DMS153 (cell line): ENCODE measurements around the gene F2RL2.
"Not testable (repeated sequence)": the region's sequence is repeated elsewhere in the genome, so short reads cannot be mapped to it uniquely, and the experiment has no call there.

Experiments
- DNase-seq: peaks from one replicate; lab custom pipeline; 2025; lab: John Stamatoyannopoulos, UW

Gene F2RL2

DNA sequence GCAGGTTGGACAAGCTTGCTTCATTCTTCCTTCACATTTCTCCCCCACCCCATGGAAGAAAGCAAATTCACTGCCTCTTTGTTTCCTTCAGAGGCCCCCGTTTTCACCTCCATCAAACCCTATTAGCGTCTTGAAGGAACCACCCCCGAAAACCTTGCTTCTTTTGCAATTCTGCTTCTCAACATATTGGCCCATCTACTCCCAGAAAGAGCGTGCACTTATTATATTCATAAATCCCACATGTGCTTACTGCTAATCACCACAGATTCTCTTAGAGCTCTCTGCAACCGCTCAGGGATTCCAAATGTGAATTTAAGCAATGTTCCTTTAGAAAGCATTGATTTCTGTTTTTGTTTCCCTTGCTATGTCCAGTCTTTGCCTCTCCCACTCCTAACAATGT is 1.1 kb downstream of the F2RL2 start:
- no peak for DNase-seq

DNA sequence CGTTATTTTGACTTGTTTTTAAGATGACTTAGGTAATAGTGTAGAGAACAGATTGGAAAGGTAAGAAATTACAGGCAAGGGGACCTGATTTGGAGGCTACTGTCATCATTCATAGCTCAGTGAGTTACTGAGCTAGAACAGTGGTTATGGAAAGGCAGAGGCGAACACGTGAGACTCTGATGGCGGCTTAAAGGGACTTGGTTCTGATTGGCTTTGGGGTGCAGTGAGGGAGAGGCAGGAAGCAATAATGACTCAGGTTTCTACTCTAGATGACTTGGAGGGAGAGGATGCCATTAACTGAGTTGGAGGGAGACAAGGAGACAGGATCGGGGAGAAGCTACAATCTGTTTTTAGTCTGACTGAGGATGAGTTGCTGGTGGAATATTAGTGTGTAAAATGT is 3.0 kb downstream of the F2RL2 start:
- no peak for DNase-seq

DNA sequence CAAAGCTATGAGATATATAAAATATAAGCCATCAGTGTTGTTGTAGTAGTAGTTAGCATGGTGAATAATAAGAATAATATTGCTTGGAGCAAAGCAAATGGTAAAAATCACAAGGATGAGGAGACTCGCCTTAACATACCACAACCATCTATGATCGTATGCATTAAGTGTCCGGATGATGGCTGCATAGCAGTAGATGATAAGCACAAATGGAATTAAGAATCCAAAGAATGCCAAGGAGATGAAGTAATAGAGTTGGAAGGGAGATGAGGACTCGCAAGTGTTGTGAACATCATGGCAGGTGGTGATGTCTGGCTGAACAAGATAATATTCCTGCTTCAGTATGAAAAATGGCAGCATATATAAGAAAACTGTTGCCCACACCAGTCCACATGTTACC is 5.5 kb downstream of the F2RL2 start:
- DNase-seq: no peak

DNA sequence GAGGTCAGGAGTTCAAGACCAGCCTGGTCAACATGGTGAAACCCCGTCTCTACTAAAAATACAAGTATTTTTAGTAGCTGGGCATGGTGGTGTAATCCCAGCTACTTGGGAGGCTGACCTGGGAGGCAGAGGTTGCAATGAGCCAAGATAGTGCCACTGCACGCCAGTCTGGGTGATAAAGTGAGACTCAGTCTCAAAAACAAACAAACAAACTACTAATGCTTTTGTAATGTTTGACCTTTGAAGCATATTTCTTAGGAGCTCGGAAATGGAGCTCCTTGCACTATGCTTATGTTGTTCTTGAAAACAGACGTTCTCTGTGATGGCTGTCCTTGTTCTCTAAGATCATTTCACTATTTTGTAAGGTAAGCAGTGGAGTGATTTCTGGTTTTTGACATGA is 6.0 kb downstream of the F2RL2 start:
- DNase-seq: no peak

DNA sequence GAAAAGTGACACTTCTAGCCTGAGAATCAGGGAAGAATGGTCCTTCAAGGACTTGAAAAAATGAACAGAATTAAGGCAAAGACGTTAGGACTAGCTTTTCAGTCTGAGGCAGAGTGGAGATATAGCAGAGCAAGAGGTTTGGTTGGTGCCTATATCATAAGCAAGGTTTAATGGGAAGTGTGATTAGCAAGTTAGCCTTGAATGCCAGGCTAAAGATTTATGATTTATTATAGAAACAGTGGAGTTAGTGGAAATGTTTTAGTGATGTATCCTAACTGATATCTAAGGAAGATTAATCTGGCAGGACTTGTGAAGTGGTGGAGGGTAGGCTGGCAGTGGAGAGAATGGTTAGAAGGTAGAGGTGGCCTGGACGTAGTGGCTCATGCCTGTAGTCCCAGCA is 7.0 kb downstream of the F2RL2 start:
- DNase-seq: no peak

DNA sequence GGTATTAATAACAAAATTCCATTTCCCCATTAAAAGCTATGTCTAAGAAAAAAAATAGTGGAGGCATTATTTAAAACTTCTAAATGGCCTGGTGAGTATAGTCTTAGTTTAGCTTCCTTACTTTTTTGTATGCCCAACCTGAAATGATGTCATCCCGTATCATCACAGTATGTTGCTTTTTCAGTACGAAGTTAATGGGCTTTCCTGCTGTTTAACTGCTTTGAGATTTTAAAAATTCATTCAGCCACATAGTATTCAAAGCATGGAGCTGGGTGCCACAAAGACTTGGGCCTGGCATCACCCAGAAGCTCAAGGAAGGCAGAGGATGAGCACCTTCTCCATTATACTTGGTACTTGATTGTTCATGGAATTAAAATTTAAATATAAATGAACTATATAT is 7.4 kb downstream of the F2RL2 start:
- no peak for DNase-seq

DNA sequence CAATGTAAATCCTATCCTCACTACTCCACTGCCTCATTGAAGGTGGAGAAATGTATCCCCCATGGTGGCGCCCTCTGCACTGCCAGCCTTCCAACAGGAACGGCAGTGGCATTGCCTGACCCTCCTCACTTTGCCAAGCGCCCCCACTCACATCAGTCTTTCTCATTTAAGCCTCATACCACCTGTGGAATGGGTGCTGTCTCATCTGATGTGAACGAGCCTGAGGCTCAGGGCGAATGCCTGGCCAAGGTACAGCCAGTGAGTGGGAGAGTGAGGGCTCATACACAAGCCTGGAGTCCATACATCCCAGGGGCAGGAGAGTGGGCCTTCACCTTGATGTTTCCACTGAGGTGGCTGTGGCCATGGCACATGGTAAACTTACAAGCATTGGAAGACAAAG is 10.3 kb downstream of the F2RL2 start:
- DNase-seq: no peak

DNA sequence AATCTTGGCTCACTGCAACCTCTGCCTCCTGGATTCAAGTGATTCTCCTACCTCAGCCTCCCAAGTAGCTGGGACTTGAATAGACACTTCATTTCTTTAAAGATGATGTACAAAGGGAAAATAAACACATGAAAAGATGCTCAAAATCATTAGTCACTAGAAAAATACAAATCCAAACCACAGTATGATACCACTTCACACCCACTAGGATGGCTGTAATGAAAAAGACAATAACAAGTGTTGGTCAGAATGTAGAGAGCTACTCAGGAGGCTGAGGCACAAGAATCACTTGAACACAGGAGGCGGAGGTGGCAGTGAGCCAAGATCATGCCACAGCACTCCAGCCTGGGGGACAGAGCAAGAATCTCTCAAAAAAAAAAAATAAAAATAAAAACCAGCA is 13.0 kb downstream of the F2RL2 start:
- DNase-seq: no peak

DNA sequence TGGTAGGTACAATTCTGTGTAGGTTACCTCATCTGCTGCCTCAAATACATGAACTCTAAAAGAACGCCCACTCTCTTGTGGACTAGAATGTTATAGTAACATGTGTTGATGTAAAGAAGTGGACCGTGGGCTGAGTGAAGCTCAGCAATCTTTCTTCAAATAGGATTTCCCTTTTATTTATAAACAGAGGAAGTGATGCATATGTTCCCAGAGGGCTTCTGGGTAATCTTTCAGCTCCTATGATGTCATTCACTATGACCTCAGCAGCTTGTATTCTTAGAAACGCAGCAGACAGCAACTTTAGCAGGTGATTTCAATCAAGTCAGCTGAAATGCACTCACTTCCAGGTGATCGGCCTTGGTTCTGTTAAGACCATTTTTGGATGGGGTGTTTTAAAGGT is 14.4 kb downstream of the F2RL2 start:
- DNase-seq: no peak

DNA sequence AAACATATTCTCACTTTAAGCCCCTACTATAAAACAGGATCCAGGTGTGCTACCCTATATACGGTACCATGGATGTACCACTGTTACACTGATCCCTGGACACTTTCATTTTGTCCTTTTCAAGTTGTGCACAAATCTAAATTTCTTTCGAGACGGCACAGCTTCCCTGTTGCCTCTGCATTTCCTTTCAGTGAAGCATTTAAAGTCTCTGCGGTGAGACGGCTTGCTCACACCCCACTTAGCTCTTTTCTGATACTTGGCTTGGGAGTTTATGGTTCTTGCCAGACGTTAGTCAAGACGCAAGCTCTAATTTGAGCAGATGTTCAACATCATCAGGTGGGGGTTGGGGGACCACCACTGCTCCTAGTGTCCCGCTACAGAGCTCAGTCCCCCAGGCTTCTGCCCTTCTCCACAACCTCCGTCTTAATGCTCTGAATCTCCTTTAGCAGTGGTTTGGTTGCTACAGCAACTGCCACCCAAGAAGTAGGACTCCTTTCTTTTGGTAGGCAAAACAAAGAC is 15.8 kb downstream of the F2RL2 start:
- DNase-seq: no peak

DNA sequence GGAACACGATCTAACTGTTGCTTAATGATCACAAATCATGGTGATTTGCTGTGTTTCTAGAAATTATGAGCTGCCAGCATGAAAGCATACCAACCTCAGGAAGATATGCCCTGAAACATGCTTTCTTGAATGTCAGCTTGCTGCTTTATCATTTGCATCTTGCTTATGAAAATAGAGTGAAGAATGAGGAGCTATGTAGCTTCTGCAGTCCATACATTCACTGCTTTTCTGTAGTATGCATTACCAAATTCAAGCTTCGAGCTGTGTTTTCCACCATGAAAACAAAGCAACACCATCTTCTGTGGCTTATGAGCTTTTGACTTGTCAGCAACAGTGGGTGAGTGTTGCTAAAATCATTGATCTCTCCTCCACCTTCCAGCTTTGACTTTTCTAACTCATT is 16.5 kb downstream of the F2RL2 start:
- no peak for DNase-seq

DNA sequence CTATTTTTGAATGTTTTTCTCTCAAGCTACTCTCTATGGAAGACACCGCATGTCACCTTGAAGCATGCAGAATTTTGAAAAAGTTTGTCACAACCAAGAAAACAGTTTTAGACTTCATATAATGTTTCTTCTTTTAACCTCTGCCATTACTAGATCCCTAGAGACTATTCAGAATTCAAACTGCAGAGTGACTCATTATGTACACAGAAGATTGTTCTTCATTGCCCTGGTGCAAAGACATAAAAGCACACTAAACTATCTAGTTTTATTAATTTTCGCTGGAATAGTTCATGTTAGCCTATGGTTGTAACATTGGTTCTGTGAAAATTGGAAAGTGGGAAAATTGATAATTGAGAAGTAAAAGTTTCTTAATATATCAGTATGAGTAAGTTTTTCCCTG is 18.4 kb downstream of the F2RL2 start:
- no peak for DNase-seq

DNA sequence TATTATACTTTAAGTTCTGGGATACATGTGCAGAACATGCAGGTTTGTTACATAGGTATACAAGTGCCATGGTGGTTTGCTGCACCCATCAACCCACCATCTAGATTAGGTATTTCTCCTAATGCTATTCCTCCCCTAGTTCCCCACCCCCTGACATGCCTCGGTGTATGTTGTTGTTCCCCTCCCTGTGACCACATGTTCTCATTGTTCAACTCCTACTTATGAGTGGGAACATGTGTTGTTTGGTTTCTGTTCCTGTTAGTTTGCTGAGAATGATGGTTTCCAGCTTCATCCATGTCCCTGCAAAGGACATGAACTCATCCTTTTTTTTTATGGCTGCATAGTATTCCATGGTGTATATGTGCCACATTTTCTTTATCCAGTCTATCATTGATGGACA is 19.2 kb downstream of the F2RL2 start:
- DNase-seq: not testable (repeated sequence)

DNA sequence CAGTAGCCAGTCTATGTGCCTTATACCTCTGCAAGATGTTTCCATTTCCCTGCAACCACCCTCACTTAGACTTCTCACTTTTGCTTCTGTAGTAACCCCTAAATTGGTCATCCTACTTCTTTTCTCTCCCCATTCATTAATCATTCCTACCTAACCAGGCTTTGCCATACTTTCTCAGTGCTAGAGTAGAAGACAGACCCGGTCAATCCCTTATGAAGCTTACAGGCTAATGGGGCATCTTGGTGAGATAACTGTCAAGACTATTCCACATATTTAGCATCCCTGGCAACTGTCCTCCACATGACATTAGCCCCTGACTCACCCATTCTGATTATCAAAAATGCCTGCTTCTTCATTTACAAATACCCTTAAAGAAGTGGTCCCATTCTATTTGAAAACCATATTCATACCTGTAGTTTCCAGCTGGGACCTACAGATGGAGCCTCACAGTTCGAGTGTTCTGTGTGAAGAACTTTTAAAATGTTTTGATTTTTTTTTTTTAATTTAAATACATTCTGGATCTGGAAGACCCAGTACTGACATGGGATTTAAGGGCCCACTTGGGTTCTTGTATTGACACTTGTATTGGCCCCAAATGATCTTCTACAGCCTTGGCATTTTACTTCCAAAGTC is 21.0 kb downstream of the F2RL2 start:
- no peak for DNase-seq

DNA sequence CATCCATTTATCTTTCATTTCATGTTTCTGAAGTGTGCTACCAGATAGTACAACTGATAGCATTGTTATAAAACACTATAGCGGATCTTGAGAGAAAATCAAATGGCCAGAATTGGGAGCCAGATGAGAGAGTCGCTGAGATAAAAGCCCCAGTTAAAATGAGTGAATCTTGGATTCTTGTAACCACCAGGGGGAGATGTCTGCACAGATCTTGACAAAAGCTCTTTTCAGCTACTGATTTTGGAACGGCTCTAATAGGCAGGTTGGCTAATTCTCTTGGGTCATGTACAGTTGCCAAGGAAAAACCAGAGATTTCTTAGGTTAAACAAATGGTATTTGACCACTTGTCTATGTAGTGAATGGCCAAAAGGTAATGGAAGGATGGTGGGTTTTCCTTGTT is 21.7 kb downstream of the F2RL2 start:
- DNase-seq: peak; percentile 2

DNA sequence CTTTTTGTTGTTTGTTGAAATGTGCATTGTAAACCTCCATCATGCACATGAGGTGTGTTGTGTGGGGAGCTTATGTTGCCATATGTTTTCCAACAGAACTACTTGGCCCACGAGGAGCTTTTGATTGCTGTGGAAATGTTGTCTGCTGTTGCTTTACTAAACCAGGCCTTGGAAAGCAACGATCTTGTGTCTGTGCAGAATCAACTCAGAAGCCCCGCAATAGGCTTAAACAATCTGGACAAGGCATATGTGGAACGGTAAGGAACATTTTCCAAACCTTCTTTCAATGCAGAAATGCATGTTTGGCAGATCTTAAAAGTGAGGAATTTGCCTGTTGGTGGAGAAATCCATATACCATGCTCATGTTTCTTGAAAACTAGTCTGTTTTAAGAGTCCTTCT is 22.5 kb downstream of the F2RL2 start:
- DNase-seq: no peak

DNA sequence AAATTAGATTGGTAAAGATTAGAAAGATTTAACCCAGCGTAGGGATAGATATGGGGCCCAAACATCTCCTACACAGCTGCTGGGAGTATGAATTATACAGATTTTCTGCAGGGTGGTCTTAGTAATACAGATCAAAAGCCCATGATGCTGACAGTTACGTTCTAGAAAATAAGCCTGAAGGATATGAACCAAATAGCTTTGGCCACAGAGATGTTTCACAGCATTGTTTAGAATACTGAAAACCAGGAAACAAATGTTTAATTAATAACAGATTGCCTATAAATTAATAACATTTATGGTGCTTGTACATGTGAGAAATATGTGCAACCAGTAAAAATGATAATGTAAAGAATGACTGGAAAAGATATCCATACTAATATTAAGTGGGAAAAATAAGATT is 24.7 kb downstream of the F2RL2 start:
- DNase-seq: no peak

DNA sequence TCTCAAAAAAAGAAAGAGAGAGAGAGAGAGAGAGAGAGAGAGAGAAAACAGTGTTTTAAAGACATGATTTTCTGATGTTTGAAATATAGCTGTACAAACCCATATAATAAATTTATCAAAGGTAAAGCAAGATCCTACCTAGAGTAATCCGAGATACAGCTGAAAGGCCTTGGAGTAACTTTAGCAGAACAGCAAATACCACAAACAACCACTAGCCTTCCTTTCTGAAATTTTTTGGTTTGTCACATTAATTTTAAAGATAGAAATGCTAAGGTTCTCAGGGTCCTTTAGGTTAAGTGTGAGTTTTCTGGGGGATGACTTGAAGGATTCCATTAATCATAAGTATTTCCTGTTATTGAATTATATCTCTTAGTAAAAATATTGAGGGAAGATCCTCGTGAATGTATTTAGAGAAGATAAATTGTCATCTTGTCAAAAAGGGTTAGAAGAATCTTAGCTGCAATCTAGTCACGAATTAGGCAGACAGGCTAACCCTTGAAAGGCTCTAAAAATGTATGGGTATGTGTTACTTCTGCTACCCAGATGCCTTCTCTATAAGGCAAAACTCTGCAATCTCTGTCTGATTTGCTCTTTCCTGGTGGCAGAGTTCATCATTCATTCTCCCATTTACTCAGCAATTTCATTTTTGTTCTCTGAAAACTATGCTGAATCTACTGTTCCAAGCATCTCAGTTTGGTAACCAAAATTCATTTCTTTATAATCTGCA is 27.3 kb downstream of the F2RL2 start:
- DNase-seq: no peak

DNA sequence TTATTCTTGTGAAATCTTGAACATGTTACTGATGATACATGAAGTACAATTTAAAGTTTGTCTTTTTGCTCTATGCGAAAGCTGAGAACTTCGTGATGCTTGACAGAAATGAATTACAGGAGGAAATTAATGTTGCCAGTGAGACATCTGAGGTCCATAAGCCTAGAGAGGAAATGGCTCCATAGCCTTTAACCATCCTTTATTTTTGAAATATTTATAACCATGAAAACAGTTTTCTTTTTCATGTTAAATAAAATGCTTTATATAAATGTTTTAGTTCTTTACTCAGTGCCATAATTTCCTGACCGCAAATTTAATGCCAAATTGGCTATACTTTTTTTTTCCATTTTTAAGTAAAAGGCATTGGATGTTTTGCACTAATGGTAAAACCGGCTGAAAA is 29.1 kb downstream of the F2RL2 start:
- DNase-seq: no peak

DNA sequence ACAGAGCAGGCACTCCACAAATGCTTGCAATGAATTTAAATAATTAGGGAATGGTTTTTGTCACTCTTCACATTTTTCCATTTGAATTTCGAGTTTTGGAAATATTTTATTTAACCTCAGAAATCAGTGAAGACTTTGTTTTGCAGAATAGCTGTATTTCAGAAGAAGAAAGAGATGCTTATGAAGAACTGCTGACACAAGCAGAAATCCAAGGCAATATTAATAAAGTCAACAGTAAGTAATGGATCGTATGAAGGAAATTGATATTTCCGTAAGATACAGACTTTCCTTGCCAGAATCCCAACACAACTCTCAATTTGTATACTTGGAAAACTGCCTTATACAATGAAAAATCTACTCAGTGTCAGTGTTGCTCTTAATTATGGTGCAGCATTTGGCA is 30.5 kb downstream of the F2RL2 start:
- DNase-seq: no peak

DNA sequence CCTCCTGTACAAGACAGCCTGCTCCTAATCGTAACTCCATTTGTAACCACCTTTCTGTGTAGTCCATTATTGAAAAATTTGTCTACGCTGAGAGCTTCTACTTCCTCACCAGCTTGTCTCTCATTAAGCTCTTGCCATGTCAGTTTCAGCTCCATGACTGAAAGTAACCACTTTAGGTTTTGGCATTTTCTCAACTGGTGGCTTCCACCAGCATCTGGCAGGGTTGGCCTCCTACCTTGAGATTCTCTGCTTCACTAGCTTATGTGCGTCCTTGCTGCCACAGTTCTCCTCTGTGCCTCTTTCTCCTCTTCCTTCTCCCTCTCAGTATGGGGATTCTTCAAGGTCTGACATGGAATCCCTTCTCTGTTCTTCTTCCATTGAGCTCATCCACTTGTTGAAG is 31.8 kb downstream of the F2RL2 start:
- no peak for DNase-seq

DNA sequence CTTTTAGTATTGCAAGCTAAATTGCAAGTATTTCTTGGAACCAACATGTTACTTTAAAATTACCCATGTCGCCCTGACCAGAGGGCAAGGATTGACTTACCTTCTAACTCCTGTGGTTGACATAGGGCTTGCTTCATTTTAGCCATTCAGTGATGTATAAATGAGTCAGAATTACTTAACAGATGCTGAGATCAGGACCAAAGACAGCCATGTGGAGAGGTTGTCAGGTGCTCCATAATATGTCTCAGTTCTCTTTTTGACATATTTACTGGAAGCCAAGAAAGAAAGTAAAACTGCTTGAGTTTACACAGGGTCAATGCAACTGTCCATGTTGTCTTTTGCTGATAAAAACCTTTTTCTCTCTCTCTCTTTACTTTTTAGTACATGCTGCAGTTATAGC is 33.2 kb downstream of the F2RL2 start:
- DNase-seq: no peak

DNA sequence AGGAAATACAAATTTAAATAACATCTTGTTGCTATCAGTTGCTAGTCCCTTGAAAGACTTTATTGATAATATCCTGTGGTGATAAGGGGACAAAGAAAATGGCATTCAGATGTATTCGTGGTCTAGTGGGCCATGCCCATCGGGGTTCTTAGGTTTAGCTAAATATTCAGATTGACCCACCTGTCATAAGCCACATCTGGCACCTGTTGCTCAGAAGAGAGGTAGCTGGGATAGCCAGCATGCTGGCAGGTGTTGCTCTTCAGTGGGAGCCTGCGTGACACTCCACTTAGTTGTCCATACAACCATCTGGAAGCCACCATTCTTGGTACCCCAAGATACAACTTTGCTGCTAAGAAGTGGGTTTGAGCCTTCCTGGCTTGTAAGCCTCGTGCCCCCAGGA is 36.7 kb downstream of the F2RL2 start:
- no peak for DNase-seq

DNA sequence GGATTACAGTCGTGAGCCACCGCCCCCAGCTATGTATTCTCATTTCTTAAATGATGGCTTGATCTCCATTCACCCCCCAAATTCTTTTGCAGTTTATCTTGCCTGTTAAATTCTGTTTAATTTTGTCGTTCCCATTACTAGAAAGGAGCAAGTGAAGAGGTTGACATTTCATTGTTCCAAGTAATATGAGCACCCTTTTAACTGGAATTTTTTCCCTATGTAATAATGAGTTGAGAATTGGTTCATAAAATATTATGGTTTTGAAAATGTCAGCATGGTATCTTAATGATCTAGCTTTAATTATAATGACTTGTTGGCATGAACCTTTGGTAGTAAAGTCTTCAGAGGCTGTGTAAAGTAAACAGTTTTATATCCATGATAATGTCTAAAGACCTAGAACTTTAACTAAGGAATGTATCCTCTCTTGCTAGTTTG is 37.4 kb downstream of the F2RL2 start:
- DNase-seq: no peak
